ENCODE measurements around the gene C4BPB. TPM values are rescaled to one million over a fixed set of nuclear protein-coding genes. Genes with fewer than 3 reads are reported as not detected.

C4BPB gene
- total RNA-seq, 4 donors from 2014 or later = 0.90 to 4.9 TPM; not detected in 2

- no peak for TF ChIP-seq EP300 (IDR thresholded peaks at IDR 0.05)
- TF ChIP-seq POLR2A (IDR thresholded peaks at IDR 0.05) = no peak
- TF ChIP-seq CTCF (IDR thresholded peaks at IDR 0.05) = no peak
- WGBS, 2 donors = 91% methylated on average over 1 of the region's 1 CpG
- Histone ChIP-seq H3K4me3 (no peak overlapping the region), H3K27me3 (no peaks in the 10 kb centered on the region), H3K9me3 (no peaks in the 10 kb centered on the region), H3K4me1 (peaks cover 0 to 73% (median 19%) of the 10 kb centered on the region in 4 donors), H3K27ac (no peak overlapping the region), H3K36me3 (peaks cover 0 to 27% (median 0%) of the 10 kb centered on the region in 3 donors)
- no peak for DNase-seq (ENCODE audit: low spot score in 2 of 2)
Measured at GRCh38 chr1:207047505-207047904, 41.2 kb upstream of the C4BPB start.

- WGBS, 2 donors = 82 to 83% methylated on average over 6 of the region's 6 CpGs
- TF ChIP-seq EP300 (IDR thresholded peaks at IDR 0.05) (no peak), CTCF (IDR thresholded peaks at IDR 0.05) (no peak), POLR2A (IDR thresholded peaks at IDR 0.05) (no peak)
Measured at GRCh38 chr1:207048041-207048440, 40.6 kb upstream of the C4BPB start.

GRCh38 chr1:207049054-207049453, 39.6 kb upstream of the C4BPB start:
- H3K27me3 ChIP-seq = no peaks in the 10 kb centered on the region
- peaks cover 0 to 27% (median 0%) of the 10 kb centered on the region in 3 donors for H3K36me3 ChIP-seq
- no peak overlapping the region for H3K4me3 ChIP-seq
- TF ChIP-seq EP300 (IDR thresholded peaks at IDR 0.05) (no peak), CTCF (IDR thresholded peaks at IDR 0.05) (no peak), POLR2A (IDR thresholded peaks at IDR 0.05) (no peak)
- H3K27ac ChIP-seq = peak overlapping the region in 1 of 4 donors; percentile 92
- peaks cover 0 to 75% (median 19%) of the 10 kb centered on the region in 4 donors for H3K4me1 ChIP-seq
- 89 to 90% methylated on average over 4 of the region's 4 CpGs for WGBS, 2 donors
- no peak for DNase-seq (ENCODE audit: low spot score in 2 of 2)
- H3K9me3 ChIP-seq = no peaks in the 10 kb centered on the region

More at GRCh38 chr1:207048041-207048440, 40.6 kb upstream of the C4BPB start:
- no peak for DNase-seq (ENCODE audit: low spot score in 2 of 2)
- Histone ChIP-seq H3K36me3 (peaks cover 0 to 27% (median 0%) of the 10 kb centered on the region in 3 donors), H3K27me3 (no peaks in the 10 kb centered on the region), H3K9me3 (no peaks in the 10 kb centered on the region), H3K4me1 (peaks cover 0 to 74% (median 19%) of the 10 kb centered on the region in 4 donors), H3K27ac (no peak overlapping the region), H3K4me3 (no peak overlapping the region)

- no peak for DNase-seq (ENCODE audit: low spot score in 2 of 2)
- H3K4me1 ChIP-seq = peaks cover 0 to 75% (median 19%) of the 10 kb centered on the region in 4 donors
- peaks cover 0 to 27% (median 0%) of the 10 kb centered on the region in 3 donors for H3K36me3 ChIP-seq
- H3K4me3 ChIP-seq = peak overlapping the region in 3 of 4 donors; percentile 91 to 99 (median 93)
- no peaks in the 10 kb centered on the region for H3K9me3 ChIP-seq
- no peaks in the 10 kb centered on the region for H3K27me3 ChIP-seq
- TF ChIP-seq EP300 (IDR thresholded peaks at IDR 0.05) (no peak), POLR2A (IDR thresholded peaks at IDR 0.05) (no peak), CTCF (IDR thresholded peaks at IDR 0.05) (no peak)
- 58 to 60% methylated on average over 8 of the region's 8 CpGs for WGBS, 2 donors
- H3K27ac ChIP-seq = peak overlapping the region in 2 of 4 donors; percentile 92 to 99
Measured at GRCh38 chr1:207049514-207049913, 39.1 kb upstream of the C4BPB start.

GRCh38 chr1:207049974-207050391, 38.7 kb upstream of the C4BPB start:
- Histone ChIP-seq H3K27ac (peak overlapping the region; percentile 88 to 99 (median 92)), H3K4me1 (peaks cover 0 to 75% (median 19%) of the 10 kb centered on the region in 4 donors), H3K36me3 (peaks cover 0 to 27% (median 0%) of the 10 kb centered on the region in 3 donors), H3K4me3 (peak overlapping the region; percentile 91 to 99 (median 92)), H3K9me3 (no peaks in the 10 kb centered on the region), H3K27me3 (no peaks in the 10 kb centered on the region)
- peak in 1 of 2 donors; percentile 76 for DNase-seq (ENCODE audit: low spot score in 2 of 2)
- 0 to 1% methylated on average over 6 of the region's 6 CpGs for WGBS, 2 donors
- TF ChIP-seq CTCF (IDR thresholded peaks at IDR 0.05) = peak; percentile 59 to 80 (median 76)
- no peak for TF ChIP-seq EP300 (IDR thresholded peaks at IDR 0.05)

All from tibial nerve (tissue), 4 donors.